Measurements from ENCODE around the gene ZNF765. TPM values are rescaled to one million over a fixed set of nuclear protein-coding genes. Genes with fewer than 3 reads are reported as not detected.
"Not testable (repeated sequence)": the region's sequence is repeated elsewhere in the genome, so short reads cannot be mapped to it uniquely, and the experiment has no call there.

The ZNF765 gene
- total RNA-seq, 1 donor from 2014 or later = 13.1 TPM

DNA sequence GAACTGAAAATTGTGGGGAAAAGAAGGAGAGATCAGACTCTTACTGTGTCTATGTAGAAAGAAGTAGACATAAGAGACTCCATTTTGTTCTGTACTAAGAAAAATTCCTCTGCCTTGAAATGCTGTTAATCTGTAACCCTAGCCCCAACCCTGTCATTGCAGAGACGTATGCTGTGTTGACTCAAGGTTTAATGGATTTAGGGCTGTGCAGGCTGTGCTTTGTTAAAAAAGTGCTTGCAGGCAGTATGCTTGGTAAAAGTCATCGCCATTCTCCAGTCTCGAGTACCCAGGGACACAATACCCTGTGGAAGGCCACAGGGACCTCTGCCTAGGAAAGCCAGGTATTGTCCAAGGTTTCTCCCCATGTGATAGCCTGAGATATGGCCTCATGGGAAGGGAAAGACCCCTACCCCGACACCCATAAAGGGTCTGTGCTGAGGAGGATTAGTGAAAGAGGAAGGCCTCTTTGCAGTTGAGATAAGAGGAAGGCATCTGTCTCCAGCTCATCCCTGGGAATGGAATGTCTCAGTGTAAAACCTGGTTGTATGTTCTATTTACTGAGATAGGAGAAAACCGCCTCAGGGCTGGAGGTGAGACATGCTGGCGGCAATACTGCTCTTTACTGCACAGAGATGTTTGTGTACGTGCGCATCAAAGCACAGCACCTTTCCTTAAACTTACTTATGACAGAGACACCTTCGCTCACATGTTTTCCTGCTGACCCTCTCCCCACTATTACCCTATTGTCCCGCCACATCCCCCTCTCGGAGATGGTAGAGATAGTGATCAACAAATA, 25.8 kb downstream of the ZNF765 start:
- not testable (repeated sequence) for DNase-seq (ENCODE audit: low read depth in 2 of 2)

DNA sequence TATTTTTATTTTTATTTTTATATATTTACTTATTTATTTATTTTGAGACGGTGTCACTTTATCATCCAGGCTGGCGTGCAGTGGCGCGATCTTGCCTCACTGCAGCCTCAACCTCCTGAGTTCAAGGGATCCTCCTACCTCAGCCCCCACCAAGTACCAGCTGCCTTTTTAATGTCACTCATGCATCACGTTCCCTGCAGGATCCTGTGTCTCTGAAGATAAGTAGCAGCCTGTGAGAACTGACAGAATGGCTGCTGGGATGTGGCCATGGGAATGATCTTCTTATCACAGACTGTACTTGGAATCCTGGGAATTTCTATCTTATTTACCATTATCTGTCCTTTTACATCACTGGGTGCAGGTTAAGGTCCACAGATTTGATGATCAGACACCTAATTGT, 27.6 kb downstream of the ZNF765 start:
- no peak for DNase-seq (ENCODE audit: low read depth in 2 of 2)

DNA sequence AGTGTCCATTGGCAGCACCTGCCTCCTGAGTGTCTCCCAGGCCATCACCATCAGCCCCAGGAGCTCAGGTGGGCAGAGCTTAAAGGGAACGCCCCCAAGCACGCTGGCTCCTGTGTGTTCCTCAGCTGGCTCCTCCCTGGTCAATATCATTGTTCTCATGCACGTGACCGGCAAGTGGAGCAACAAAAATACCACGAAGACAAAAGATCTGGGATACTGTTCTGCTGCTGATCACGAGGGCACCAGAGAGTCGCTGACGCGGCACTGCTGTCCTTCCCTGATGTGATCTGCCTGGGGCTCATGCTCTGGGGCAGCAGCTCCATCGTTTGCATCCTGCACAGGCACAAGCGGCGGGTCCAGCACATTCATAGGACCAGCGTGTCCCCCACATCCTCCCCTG, 28.1 kb downstream of the ZNF765 start:
- peak; percentile 6 to 53 for DNase-seq (ENCODE audit: low read depth in 2 of 2)

DNA sequence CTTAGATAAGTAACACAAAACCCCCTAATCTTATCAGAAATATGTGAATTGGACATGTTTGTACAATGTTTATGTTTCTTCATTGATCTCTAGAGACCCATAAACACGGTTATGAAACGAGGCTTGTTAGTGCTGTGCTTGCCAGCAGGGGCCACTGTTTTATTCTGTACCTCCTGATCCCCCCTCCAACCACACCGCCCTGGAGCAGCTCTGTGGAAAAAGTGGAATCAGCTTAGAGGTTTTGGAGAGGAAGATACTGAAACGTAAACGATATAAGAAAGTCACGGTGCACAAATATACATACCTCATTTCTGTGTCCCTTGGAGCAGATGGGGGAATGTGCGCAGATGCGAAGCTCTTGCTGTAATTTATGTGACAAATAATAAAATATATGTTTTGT, 28.7 kb downstream of the ZNF765 start:
- peak; percentile 22 to 47 for DNase-seq (ENCODE audit: low read depth in 2 of 2)

DNA sequence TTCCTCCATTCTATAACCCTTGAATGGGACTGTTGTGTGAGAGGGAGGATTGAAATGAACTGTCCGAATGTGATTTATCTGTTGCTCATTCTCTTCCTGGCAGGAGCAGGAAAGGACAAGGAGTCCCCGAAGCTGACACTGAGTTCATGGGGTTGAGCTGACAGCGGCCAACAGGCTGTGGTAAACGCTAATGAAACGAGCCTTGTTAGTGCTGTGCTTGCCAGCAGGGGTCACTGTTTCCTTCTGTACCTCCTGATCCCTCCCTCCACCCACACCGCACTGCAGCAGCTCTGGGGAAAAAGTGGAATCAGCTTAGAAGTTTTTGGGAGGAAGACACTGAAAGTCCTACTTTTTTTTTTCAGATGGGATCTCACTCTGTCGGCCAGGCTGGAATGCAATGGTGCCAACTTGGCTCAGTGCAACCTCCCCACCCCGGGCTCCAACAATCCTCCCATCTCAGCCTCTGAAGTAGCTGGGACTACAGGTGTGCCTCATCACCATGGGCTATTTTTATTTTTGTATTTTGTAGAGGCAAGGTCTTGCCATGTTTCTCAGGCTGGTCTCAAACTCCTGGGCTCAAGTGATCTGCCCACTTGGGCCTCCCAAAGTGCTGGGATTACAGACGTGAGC, 30.1 kb downstream of the ZNF765 start:
- DNase-seq (ENCODE audit: low read depth in 2 of 2) = peak; percentile 77 to 85

DNA sequence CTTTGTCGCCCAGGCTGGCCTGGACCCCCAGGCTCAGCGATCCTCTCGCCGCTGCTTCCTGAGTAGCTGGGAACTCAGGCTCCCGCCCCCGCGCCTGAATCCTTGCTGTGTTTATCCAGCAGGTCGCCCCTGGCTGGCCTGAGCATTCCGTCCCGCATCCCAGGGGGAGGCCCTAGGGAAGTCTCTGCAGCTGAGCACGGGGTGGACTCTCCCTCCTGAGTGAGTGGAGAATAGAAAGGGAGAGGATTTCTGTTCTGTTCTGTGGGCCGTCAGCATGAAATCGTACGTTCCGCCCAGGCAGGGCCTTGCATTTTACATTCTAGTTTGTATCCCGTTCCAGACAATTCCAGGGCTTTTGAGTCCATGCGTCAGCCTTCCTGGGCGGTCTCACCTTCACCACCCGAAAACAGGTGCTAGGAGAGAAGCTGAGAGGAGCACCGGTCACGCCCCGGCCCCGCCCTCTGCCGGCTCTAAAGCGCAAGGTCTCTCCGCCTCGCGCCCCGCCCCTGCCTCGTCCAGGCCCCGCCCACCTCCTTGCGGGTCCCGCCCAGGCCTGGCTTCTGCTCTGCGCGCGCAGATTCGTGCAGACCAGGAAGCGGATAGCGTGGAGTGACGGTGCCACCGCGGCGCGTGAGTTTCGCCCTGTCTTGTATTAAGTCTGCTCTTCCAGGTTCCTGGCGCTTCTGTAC, 36.6 kb downstream of the ZNF765 start, which contains the start of gene ZNF761:
TSS of gene ZNF761 (plus strand) at position 586 of the 689 bp plus-strand sequence. CDS start 15,285 bp downstream, outside the sequence.
- peak; percentile 94 for DNase-seq (ENCODE audit: low read depth in 2 of 2)

DNA sequence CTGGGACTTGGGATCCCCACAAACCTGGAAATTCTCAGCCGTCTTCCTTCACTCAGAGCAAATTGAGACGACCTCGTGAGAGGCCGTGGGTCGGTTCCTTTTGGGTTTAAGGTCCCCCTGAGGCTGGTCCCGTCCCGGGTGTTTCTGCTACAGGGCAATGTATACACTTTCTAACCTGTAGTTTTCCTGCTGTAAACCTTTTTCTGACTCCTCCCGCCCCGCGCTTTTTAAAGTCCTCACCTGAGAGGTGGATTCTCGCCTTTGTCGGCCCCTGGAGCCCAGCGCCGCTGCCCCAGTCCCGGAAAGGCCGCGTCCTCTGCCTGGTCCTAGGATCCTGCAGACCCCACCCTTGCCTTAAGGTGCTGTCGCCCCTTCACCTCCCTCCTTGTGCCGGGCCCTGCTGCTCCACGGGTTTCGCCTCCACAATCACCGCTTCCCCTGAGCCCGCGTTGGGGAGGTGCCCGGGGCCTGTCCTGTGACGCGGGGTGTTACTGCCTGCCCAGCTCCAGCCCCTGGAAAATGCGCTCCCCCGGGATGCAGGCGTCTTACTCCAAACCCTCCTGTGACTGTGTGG, 37.2 kb downstream of the ZNF765 start:
- peak; percentile 16 to 23 for DNase-seq (ENCODE audit: low read depth in 2 of 2)

DNA sequence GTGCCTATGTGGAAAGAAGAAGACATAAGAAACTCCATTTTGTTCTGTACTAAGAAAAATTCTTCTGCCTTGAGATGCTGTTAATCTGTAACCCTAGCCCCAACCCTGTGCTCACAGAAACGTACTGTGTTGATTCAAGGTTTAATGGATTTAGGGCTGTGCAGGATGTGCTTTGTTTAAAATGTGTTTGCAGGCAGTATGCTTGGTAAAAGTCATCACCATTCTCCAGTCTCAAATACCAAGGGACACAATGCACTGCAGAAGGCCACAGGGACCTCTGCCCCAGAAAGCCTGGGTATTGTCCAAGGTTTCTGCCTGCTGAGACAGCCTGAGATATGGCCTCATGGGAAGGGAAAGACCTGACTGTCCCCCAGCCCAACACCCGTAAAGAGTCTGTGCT, 48.9 kb downstream of the ZNF765 start:
- not testable (repeated sequence) for DNase-seq (ENCODE audit: low read depth in 2 of 2)

DNA sequence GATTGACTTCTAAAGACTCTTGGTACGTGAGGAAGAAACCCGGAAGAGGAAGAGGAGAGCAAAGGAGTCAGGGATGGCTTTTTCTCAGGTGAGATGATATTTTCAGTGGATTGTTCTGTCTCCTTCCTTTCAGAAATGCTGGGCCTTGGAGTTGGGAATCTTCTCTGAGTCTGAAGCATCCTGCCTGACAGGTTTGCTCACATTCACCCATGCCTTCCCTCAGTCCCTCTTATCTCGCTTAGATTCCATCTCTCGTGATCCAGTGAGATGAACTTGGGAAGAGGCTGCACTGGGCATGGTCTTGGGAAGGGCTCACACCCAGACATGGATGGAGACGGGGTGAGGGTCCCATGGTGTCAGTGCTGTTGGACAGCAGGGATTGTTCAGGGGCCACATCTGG, 52.2 kb downstream of the ZNF765 start:
- not testable (repeated sequence) for DNase-seq (ENCODE audit: low read depth in 2 of 2)

DNA sequence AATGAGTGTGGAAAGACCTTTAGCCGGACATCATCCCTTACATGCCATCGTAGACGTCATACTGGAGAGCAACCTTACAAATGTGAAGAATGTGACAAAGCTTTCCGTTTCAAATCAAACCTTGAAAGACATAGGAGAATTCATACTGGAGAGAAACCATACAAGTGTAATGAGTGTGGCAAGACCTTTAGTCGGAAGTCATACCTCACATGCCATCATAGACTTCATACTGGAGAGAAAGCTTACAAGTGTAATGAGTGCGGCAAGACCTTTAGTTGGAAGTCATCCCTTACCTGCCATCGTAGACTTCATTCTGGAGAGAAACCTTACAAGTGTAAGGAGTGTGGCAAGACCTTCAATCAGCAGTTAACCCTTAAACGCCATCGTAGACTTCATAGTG, 60.9 kb downstream of the ZNF765 start:
- DNase-seq (ENCODE audit: low read depth in 2 of 2) = no peak

DNA sequence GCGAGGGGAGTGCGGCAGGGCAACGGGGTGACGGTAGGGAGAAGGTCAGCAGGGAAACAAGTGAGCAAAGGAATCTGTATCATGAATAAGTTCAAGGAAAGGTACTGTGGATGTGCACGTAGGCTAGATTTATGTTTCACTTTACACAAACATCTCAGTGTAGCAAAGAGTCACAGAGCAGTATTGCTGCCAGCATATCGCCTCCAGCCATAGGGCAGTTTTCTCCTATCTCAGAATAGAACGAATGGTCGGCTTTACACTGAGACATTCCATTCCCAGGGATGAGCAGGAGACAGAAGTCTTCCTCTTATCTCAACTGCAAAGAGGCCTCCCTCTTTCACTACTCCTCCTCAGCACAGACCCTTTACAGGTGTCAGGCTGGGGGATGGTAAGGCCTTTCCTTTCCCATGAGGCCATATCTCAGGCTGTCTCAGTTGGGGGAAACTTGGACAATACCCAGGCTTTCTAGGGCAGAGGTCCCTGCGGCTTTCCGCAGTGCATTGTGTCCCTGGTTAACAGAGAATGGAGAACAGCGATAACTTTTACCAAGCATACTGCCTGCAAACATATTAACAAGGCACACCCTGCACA, 65.3 kb downstream of the ZNF765 start:
- not testable (repeated sequence) for DNase-seq (ENCODE audit: low read depth in 2 of 2)

DNA sequence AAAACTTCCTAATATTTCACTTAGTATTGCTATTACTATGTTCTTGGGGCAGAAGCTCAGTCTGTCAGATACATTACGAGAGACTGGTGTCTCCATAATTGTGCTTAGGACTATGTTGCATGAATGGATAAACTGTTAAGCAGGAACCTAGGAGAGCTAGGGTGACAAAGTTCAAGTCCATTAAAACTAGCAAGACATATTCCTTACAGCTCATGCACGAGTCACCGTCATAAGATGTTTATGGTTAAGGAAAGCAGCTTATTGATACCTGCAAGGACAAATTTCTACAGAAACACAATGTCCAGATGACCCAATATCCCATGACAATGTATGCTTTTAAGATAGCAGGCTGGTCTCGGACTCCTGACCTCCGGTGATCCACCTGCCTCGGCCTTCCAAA, 66.9 kb downstream of the ZNF765 start:
- DNase-seq (ENCODE audit: low read depth in 2 of 2) = no peak

DNA sequence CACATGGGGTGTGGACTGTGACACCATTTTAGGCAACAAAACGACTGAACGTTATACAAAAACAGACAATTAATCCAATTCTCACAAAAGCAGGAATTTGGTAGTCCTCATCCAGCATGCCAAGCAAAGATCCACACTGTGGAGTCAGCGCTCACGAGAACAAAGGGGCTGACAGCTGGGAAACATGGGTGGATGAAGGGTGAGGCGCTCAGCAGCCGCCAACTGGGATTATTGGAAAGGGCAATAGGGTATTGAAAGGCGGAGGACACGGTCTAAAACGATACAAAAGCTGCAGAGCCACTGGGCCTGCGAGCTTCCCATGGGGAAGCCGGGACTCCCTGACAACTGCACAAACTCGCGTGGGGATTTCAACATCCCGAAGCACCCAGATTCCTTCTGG, 67.9 kb downstream of the ZNF765 start:
- no peak for DNase-seq (ENCODE audit: low read depth in 2 of 2)

DNA sequence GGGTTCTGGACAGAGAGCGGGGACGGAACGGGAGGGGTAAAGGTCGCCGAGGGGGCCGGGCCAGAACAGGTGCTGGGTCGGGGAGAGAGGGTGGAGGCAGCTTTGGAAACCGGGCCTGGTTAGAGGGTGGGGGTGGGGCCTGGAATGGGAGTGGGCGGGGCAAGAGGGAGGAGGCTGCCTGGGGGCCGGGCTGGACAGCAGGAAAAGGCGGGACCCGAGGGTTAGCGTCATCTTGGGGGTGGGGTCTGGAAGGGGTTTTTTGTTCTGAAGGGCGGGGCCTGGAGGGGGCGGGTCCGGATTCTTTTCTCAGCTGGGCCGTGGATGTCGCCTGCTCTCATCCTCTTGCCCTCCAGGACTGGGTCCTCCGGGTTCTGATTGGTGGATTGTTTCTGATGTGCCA, 68.3 kb downstream of the ZNF765 start:
- DNase-seq (ENCODE audit: low read depth in 2 of 2) = peak in 1 of 2 donors; percentile 45

DNA sequence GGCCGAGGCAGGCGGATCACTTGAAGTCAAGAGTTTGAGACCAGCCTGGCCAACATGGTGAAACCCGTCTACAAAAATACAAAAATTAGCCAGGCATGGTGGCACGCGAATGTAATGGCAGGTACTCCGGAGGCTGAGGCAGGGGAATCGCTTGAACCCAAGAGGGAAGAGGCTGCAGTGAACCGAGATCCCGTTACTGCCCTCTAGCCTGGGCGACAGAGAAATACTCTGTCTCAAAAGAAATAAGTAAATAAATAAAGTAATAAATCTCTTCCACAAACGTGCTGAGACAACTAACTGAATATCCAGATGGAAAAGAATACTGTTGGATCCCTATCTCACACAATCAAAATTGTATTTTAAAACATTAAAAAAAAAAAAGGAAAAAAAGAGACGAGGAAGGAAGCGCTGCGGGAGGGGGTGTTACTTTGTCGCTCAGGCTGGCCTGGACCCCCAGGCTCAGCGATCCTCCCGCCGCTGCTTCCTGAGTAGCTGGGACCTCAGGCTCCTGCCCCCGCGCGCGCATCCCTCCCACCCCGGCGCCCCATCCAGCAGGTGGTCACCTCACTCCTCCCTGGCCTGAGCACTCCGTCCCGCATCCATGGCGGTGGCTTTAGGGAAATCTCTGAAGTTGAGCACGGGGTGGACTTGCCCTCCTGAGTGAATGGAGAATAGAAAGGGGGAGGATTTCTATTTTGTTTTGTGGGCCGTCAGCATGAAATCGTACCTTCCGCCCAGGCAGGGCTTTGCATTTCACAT, 72.0 kb downstream of the ZNF765 start:
- DNase-seq (ENCODE audit: low read depth in 2 of 2) = peak in 1 of 2 donors; percentile 5

DNA sequence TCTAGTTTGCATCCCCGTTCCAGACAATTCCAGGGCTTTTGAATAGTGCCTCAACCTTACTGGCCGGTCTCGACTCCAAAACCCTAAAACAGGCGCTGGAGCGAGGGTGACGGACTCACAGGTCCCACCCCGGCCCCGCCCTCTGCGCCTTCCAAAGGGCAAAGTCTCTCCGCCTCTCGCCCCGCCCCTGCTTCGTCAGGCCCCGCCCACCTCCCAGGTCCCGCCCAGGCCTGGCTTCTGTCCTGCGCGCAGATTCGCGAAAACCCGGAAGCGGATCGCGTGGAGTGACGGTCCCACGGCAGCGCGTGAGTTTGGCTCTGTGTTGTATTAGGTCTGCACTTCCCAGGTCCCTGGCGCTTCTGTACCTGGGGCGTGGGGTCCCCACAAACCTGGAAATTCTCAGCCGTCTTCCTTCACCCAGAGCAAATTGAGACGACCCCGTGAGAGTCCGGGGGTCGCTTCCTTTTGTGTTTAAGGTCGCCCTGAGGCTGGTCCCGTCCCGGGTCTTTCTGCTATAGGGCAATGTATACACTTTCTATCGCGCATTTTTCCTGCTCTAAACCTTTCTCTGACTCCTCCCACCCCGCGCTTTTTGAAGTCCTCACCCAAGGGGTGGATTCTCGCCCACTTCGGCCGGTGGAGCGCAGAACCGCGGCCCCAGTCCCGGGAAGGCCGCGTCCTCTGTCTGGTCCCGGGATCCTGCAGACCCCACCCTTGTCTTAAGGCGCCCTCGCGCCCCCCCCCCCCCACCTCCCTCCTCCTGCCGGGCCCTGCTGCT, 72.7 kb downstream of the ZNF765 start, which contains the start of gene ZNF813:
TSS of gene ZNF813 (plus strand) at position 249 of the 778 bp plus-strand sequence. CDS start 16,090 bp downstream, outside the sequence.
- peak; percentile 84 to 91 for DNase-seq (ENCODE audit: low read depth in 2 of 2)

DNA sequence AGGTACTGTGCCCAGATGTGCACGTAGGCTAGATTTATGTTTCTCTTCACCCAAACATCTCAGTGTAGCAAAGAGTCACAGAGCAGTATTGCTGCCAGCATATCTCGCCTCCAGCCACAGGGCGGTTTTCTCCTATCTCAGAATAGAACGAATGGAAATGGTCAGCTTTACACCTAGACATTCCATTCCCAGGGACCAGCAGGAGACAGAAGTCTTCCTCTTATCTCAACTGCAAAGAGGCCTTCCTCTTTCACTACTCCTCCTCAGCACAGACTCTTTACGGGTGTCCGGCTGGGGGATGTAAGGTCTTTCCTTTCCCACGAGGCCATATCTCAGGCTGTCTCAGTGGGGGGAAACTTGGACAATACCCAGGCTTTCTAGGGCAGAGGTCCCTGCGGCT, 73.7 kb downstream of the ZNF765 start:
- peak in 1 of 2 donors; percentile 8 for DNase-seq (ENCODE audit: low read depth in 2 of 2)

DNA sequence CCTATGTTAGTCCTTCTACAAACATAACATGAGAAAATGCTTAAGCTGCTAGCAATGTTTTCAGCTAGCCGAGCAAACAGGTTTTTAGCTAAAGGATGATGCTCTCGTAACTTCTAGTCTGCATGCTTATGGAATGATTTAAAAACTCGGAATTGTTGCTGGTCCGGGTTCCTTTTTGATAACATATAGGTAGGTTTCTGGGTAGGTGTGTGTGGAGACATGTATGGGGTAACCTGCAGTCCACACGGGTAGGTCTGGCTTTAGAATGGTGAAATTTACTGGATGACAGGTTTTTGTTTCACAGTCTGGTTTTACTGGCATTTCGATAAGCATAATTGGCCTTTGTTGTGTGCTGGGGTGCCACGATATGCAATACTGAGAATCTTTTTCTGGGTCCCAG, 77.0 kb downstream of the ZNF765 start:
- DNase-seq (ENCODE audit: low read depth in 2 of 2) = no peak

DNA sequence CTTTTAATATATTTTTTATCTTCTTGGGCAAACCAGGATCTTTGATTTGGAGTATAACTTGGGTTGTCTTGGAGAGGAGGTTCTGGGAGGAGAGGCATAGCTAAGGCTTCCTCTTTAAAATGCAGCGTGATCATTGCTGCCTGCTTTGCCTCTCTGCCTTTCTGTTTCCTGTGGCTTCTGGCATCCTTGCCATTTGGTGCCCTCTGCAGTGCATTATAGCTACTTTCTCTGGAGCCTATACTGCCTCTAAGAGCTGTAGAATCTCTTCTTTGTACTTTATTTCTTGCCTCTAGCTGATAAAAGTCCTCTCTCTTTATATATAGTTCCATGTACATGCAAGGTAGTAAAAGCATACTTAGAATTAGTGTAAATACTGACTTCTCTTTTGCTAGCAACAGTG, 79.9 kb downstream of the ZNF765 start:
- DNase-seq (ENCODE audit: low read depth in 2 of 2) = not testable (repeated sequence)

DNA sequence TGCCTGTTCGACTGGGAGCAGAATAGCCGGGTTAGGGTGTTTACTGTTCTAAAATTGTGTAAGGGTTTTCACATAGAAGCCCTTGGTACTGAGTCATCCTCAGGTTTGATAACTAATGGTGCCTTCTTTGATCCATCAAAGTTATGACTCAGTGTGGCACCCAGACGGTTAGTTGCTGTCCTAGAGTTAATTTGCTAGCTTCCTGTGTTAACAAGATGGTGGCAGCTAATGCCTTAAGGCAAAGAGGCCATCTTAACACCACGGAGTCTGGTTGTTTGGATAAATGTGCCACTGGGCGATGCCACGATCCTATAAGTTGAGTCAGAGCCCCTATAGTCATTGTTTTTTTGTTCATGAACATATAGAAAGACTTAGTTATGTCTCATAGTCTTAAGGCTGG, 80.5 kb downstream of the ZNF765 start:
- DNase-seq (ENCODE audit: low read depth in 2 of 2) = not testable (repeated sequence)

Measured in lung microvascular endothelial cell (primary cell).